IPS DF 19.7 (cell line): Measurements from ENCODE around the gene SPA17.

ENCODE experiments used
- DNase-seq: peaks from one replicate; pipeline ENCODE4 v3.0.0-alpha.2; 2013; ENCODE audit warnings: low read depth, low spot score

Gene SPA17

DNA sequence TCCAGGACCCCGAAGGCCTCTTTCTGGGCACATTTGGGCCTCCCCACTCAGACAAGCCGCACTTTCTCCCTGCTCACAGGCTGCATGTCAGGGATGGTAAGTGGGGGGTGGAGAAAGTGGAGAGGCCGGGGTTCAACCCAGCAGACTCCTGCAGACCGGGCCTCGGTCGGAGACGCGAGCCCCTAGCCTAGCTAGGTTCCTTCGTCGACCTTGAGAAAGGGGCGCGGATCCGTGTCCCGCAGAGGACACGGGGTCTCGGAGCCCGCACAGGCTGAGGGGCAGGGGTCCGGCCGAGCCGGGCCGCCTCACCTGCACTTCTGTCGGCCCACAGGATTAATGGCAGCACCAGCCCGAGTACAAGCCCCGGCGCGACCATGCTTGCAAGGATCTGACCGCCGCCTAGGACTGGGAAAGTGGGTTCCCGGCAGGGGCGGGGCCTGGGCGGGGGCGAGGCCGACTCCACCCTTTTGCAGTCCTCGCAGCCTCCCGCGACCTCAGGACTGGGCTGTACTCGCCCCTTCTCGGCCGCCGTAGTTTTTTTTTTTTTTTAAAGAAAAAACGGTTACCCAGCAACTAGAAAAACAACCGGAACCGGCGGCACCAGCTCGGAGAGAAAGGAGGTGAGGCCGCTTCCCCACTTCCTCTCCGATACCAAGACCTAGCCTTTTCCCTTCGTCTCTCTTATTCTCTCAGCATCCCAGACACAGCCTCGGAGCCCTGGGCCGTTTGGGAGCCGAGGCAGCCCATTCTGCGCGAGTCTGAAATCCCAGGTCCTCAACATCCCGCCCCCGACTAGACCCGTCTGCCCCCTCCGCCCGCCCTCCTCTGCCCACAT, at the start of gene SPA17, which contains the start of gene SIAE:
Gene SPA17 (plus strand): TSS at position 572 of the 835 bp plus-strand sequence. CDS start 1,361 bp downstream, outside the sequence.
Gene SIAE (minus strand): TSS at position 407 of the 835 bp plus-strand sequence. CDS start 31 bp downstream, at position 376.
- DNase-seq = peak; percentile 72

DNA sequence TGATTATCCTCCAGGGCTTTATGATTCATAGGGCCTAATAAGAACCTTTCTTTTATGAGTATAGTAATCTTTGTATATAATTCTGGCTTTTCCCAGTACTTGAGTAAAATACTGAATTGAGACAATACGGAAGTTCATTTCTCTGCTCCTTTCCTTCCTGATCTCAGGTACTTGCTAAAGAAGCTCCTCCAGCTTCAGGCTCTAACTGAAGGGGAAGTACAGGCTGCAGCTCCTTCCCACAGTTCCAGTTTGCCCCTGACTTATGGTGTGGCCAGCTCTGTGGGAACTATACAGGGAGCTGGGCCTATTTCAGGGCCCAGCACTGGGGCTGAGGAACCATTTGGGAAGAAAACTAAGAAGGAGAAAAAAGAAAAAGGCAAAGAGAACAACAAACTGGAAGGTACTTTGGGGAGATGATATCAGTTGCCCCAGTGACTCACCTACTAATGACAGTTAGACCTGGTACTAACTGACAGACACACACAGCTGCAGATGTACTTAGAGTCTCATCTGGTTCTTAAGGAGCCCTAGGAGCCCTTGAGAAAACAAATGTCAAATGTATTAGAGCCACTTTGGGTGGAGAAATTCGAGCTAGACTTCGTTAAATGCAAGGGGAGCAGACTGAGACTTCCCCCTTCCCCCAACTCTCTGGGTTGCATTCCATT, 48.1 kb upstream of the SPA17 start:
- DNase-seq = no peak

DNA sequence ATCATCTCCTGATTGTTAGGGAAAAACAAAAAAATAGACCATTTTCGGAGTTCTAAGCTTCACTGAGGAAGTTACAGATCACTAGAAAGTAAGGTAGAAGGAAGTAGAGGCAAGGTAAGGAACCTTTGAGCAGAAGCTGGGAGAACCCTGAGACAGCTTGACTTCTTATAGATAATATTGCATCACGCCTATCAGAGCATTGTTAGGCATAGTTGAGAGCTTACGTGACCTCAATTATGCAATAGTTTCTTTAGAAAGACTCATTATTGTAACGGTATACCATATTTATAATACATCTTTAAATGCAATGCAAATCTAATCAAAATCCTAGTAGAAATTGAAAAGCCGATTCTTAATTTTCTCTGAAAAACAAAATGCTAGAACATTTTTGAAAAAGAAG, 46.2 kb upstream of the SPA17 start:
- no peak for DNase-seq

DNA sequence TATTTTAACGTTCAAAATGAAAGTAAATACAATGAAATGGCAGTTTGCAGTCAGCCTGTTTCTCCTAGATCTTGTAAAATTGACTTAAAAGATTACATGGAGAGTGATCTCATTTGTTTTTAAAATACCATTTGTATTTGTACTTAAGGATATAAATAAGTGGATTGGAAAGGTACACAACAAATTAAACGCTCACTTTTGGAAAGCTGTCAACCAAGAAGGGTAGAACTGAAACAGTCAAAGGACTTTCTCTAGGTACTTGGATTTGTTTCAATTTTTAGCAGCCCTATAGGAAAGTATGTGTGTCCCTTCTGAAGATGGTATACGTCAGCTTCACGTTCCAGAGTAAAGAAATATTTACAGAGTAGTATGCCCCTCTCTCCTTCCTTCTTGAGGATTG, 43.7 kb upstream of the SPA17 start:
- no peak for DNase-seq

DNA sequence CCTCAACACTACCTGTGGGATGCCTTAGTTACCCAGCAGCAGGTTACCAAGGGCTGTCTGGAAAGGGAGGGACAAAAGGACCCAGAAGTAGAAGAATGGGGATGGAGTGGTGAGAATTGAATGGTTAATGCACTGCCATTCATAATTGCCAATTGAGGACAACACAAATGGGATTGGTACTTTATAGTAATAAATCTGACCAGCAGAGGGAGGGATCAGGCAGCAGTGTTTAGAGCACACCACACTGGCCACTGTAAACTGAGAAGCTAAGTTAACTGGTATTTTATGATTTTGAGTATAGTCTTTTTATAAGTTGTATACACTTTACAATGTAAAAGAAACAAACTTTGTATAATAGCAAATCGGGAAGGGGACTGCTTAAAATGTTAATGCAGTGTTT, 40.3 kb upstream of the SPA17 start:
- DNase-seq = no peak

DNA sequence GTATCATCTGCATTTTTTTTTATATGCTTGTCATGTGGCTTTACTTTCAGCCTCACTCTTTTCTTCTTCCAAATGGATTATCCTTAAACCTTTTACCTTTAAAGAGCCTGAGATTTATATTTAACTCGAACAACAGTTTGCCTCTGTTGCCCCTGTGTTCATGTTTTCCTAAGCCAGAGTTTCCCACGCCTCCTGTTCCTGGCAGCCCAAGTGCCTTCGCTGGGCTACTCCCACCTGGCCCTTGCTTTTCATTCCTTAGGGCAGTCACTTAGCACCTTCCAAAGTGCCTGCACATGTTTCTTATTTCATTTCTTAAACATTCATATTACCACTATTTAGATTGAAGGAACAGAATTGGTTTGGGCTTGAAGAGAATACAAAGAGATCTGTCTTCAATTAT, 37.8 kb upstream of the SPA17 start:
- DNase-seq = no peak

DNA sequence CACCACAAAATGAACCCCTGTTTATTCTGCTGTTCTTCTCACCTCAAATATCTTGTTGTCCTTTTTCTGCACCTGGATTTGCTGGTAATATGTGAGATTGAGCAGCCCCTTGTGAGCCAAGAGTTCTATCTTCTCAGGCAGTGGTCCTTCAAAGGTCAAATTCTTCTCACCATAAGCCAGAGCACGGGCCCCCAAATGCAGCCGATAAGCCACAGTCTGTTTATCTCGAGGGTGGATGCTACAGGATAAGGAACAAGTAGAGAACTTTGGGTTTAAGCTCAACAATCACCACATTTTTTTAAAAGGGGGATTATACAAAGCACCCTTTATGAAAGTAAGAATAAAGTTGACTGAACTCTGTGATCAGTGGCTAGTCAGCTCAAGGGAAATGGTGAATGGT, 35.2 kb upstream of the SPA17 start:
- no peak for DNase-seq

DNA sequence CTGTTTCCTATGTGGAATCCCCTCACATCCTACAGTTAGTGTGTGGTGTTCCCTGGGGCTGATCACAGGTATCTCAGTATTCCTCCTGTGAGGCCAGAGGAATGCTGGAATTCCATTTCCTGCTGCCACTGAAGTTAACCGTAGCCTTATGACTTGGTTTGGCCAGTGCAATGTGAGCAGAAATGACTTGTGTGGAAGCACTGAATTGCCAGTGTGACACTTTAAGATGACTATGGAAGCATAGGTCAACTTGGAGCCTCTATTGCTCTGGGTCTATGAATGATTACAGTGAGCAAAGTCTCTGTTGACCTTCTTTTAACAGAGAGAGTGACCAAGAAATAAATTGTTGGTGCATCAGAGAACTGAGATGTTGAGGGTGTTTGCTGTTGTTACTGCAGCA, 34.5 kb upstream of the SPA17 start:
- DNase-seq = no peak

DNA sequence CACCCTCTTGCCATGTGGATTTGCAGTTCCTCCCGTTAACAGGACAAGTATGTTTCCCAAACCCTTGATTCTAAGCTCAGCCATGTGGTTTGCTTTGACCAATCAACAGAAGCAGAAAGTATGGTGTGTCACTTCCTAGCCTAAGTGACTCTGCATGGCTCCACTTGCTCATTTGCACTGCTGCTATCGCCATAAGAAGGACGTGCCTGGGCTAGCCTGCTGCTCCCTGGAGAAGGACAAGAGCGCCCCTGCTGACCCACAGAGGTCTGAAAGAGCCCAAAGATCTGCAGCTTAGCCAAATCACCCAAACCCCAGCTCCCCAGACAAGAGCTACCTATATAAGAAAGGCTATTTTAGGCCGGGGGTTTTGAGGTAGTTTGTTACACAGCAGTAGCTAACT, 33.0 kb upstream of the SPA17 start:
- DNase-seq = no peak

DNA sequence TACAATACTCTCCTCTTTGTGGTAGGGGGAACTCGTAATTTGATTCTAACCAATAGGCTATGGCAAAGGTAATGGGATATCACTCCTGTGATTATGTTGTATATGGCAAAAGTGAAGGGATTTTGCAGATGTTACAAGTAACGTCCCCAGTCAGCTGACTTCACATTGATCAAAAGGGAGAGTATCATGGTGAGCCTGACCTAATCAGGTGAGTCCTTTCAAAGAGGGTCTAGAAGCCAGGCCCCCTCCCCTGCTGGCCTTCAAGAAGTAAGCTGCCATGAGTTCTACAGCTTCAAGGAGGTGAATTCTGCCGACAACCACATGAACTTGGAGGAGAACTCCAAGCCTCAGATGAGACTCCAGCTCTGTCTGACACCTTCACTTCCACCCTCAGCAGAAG, 31.1 kb upstream of the SPA17 start:
- DNase-seq = no peak

DNA sequence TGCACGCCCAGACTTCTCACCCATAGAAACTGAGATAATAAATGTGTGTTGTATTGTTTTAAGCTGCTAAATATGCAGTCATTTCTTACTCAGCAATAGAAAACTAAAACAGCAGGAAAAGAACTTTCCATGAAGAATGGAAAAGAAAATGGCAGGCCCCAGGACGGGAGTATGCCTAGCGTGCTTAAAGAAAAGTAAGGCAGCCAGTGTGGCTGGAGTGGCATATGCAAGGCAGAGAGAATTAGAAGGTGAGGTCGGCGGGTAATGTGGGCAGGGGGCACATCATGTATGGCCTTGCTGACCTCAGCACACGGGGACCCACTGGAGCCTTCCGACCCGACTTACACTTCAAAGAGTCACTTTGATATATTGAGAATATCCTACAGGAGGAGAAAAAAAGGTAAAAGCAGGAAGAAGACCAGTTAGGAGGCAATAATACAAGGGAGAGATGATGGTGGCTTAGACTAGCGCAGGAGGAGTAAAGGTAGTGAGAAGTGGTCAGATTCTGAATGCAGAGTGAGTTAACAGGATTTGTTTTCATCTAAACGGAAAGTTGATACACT, 30.6 kb upstream of the SPA17 start:
- DNase-seq = no peak

DNA sequence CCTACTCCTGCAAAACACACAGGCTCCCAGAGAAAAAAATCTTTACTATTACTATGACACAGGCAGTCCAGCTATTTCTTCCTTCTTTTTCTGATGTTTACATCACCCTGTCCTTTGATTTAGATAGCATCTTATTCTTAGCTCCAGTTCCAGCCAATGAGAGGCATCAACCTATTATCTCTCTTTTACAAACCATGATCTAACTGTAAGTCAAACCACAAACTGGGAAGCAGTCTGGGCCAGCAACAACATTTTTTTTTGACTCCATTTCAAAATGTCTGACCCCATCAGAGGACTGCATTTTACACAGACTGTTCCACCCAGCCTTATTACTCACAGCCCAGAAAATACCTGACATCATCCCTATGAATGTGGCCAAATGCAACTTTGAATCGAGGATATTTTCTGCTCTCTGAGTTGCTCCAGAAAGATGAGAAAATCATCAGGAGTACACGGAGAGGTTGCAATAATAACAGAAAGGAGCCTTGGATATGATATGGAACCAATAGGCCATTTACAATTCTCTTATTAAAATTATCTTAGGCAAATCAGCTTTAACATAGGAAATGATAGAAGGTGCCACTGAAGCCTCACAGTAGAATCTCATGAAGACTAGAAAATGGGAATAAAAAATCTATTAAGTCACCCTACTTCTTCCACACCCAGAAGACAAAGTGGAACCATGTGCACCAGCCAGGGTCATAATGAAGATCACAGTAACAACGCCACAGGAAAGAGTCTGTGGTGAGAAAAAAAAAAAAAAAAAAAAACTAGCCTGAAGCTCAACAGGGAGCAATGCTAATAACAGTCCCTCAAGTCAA, 29.9 kb upstream of the SPA17 start:
- no peak for DNase-seq

DNA sequence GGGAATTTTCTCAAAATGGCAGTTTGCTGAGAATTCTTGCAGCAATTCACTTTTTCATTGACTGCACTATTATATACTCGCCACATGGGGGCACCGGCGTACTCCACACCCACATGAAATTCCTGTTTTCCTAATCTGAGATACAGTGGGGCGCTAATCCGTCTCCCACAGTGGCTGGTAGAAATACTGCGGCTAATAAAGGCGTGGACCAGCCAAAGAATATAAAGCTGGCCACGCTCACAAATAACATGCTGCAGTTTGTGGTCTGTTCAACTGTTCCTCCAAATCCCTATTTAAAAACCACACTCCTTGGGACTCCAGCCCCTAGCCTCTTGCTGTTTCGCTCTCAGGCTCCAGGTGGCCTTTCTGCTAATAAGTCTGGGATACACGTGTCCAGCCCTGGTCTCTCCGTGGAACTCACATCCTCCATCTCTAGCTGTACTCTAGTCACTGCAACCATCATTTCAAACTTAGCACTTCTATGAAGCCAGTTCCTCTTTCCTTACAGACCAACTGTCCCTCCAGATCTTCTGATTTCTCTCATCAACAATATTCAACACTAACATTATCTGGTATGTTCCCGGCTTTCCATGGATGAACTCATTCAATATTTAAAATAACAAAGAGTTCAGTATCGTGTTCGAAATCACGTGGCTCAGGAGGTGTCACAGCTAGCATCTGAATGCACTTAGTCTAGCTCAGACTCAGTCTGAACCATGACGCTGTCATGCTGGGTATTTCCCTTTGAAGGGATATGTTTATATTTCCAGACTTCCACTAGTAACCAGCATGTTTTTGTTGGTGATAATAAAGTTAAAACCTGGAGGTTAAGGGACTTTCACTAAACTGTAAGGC, 29.1 kb upstream of the SPA17 start:
- DNase-seq = no peak

DNA sequence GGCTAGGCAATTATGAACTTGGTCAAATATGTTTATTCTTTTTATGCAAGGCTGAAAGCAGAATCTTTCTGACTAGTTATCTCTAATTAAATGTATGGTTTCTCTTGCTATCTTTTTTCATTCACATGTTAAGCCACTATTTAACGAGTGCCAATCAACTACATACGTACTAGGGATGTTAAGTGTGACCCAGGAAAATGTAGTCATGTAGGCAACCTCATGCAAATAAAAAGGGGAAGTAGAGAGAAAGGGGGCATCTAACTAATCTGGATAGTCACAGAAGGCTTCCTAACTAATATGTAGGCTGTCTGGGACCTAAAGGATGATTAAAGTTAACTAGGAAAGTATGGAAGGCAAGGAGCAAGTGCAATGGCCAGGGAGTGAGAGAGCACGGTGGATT, 27.6 kb upstream of the SPA17 start:
- DNase-seq = no peak

DNA sequence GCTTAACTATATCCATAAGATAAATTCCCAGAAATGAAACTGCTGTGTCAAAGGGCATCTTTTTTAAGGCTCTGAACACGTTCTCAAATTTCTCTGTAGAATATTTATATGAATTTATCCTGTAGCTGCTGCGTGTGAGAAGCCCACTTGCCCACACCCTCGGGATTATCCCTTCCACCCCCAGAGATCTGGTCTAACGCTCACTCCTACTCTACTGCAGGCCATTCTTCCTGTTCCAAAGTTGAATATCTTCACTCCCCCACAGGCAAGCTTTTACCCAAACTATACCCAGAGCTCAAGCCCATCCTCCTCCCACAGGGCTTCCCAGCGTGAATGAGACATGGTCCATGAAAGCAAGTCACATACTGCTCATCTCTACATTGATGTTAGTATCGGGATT, 25.1 kb upstream of the SPA17 start:
- no peak for DNase-seq

DNA sequence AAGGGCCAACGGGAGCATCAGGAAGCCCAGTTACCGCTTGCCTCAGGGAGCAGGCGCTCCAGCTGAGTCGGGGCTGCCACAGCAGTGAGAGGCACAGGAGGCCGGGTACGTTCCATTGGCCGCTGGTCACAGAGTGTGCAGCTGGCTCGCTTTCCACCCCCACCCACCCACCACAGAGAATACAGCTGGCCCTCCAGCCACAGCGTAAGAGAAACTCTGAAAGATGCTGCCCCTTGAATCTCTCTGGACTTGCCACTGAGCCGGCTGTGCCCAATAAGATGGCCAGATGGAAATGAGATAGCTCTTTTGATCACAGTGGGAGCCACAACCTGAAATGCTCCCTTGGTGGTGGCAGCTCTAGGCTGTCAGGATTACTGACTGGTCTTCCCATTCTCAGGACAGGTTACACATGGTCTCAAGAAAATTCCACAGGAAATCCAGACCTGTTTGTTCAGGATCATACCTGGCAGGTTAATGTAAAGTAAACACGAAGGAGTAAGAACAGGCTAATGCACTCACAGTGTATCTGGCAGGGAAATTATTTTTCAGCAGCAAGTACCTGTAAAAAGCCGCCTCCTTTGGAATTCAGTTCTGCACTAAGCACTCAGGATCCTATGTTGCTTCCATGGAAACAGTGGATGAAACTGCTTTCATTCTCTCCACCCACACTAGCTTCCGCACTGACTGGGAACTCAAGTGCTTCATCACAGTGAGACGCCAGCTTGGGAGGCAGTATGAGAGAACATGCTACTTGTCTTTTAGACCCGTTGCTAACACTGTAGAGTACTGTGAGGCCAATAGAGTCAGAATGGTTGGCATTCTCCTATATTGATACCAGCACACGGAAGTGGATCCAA, 16.7 kb upstream of the SPA17 start:
- no peak for DNase-seq

DNA sequence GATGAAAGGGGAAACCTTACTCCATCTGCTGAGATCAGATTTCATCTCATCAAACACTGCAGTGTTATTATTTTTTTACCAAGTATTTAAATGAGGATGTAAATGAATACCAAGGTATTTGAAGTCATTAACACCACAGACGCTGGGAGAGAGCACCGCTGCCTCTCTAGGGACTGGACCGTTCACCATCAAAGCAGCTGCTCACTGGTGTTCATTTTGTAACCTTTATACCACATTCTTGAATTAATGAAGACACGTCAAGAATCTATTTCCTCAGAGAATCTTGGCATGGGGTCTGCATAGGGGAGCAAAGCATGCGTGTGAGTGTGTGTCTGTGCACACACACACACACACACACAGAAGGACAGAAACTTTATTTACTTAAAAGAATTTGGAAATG, 15.8 kb upstream of the SPA17 start:
- no peak for DNase-seq

DNA sequence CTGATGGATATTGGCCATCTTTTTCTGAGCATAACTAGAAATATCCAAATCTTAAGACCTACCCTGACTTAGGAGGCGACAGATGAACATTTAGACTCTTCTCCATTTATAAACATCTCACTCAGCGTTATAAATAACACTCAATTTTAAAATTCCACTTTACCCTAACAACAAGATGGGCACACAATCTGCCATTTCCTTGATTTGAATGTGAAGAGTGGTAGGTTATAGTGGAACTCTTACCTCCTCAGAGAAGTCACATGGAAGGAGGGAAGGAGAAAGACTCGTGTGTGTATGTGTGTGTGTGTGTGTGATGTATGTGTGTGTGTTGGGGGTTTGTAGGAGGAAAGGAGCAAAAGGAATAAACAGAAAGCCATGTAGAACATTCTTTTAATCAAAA, 15.2 kb upstream of the SPA17 start:
- DNase-seq = no peak

DNA sequence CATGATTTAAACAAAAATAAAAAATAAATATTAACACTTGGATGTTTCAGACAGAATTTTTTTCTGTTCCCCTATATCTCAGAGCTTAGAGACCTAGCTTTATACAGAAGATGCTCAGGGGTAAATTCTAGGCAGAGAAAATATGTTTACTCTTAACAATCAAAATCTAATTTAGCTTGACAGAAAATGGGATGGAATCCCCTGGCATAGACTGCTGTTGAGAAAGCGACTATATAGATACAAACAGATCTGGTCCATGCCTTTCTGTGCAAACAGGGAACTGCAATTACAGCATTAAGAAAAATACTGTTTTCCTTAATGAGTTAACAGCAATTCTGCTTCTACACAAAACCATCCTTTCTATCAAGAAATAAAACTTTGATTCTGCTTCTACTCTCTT, 14.7 kb upstream of the SPA17 start:
- no peak for DNase-seq

DNA sequence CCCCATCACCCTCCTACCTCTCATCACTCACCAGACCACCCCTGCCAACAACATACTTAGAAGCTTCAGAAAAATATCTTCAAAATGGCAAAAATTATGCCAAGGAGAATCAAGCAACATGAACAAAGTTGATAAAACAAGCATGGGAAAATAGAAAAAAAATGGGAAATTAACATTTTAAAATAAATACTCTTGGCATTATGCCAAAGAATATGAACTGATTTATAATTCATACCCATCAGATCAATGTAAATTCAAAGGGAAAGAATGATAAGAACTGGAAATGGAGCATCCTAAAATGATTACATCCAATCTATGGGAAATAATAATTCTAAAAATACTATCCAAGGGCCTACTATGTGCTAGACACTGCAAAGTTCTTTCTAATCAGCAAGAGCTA, 12.2 kb upstream of the SPA17 start:
- DNase-seq = no peak
